Stomach (tissue), 9 donors: ENCODE measurements around the gene GRXCR2. TPM values are rescaled to one million over a fixed set of nuclear protein-coding genes. Genes with fewer than 3 reads are reported as not detected.

Source experiments
- DNase-seq, 2 donors: peaks; one replicate each; pipeline versions ENCODE4 v3.0.0 to v3.0.0-alpha.2; 2013 to 2019
- H3K27ac ChIP-seq, 5 donors: fragments of 200-600 bp in 4 of 5; sonication (generic) in 4 of 5; one replicate each; pipeline ENCODE4 v1.5.1; 2013 to 2019; ENCODE audit warnings: mild to moderate bottlenecking in 1 of 5, moderate library complexity in 1 of 5
- H3K27me3 ChIP-seq, 3 donors: fragments of 200-600 bp; sonication (generic); one replicate each; pipeline ENCODE4 v1.5.1; 2017 to 2019; ENCODE audit warnings: mixed run types in 1 of 3
- H3K36me3 ChIP-seq, 4 donors: fragments of 200-600 bp; sonication (generic); 1 replicate in 3 of 4; 2 replicates in 1 of 4; pipeline ENCODE4 v1.5.1; 2016 to 2019
- H3K4me1 ChIP-seq, 4 donors: fragments of 200-600 bp; sonication (generic); one replicate each; pipeline ENCODE4 v1.5.1; 2016 to 2019
- H3K4me3 ChIP-seq, 4 donors: fragments of 200-600 bp; sonication (generic) in 3 of 4; one replicate each; pipeline ENCODE4 v1.5.1; 2016 to 2019; ENCODE audit warnings: mild to moderate bottlenecking in 1 of 4
- H3K9me3 ChIP-seq, 4 donors: fragments of 200-600 bp; sonication (generic); one replicate each; pipeline ENCODE4 v1.5.1; 2016 to 2019
- EP300 ChIP-seq: sonication (generic); formaldehyde crosslinking; IDR thresholded peaks from one replicate; pipeline ENCODE4 v1.6.1; 2017; ENCODE audit warnings: antibody characterized with exemption
- POLR2A ChIP-seq, 4 donors: fragments of 450-650 bp; IDR thresholded peaks; one replicate each; pipeline ENCODE4 v1.6.1; 2016; ENCODE audit warnings: antibody characterized with exemption in 4 of 4, control low read depth in 2 of 4, mild to moderate bottlenecking in 1 of 4, moderate library complexity in 1 of 4
- POLR2AphosphoS5 ChIP-seq, 3 donors: sonication (generic); formaldehyde crosslinking; IDR thresholded peaks; one replicate each; pipeline ENCODE4 v1.6.1; 2016; ENCODE audit warnings: antibody characterized with exemption in 3 of 3
- WGBS, 5 donors: extraction: QIAGEN DNeasy Blood & Tissue Kit in 3 of 5; methylation state at CpG; one replicate each; pipeline versions ENCODE4 v1.1.5 to v1.1.7; 2013 to 2018; 5-methylcytosine and 5-hydroxymethylcytosine counted together
- intact Hi-C: fragments of 100-400 bp; cut with DNase I; formaldehyde crosslinking; loops from one replicate; pipeline ENCODE4 v1.15.1; 2023; ENCODE audit warnings: low total_unique reads
- polyA plus RNA-seq, 3 donors: library from polyadenylated mRNA; stranded (reverse); fragments of 200-250 nt; gene quantifications; one replicate each; pipeline ENCODE4 v1.2.3, GENCODE V29; 2013
- total RNA-seq, 5 donors: library from RNA; depleted of rRNA; stranded (reverse); fragments of >200 nt; gene quantifications; one replicate each; pipeline versions ENCODE4 v1.1.0 to v1.2.3, GENCODE V29; 2014 to 2016
- TF ChIP-seq, protein P1 (sequence below), 7 experiments: fragments of 450-650 bp in 4 of 7; fragments of 200-600 bp in 3 of 7; sonication (generic) in 3 of 7; IDR thresholded peaks; one replicate each; pipeline ENCODE4 v1.5.1; 2016 to 2019; ENCODE audit warnings: antibody characterized with exemption in 7 of 7, control low read depth in 2 of 7, mild to moderate bottlenecking in 1 of 7
- donor health status: healthy with polysubstance abuse.
- donor health status: Bipolar disorder and iron deficiency.
- donor health status: healthy.

GRXCR2 gene
- total and polyA plus RNA-seq, 8 donors: not detected

DNA sequence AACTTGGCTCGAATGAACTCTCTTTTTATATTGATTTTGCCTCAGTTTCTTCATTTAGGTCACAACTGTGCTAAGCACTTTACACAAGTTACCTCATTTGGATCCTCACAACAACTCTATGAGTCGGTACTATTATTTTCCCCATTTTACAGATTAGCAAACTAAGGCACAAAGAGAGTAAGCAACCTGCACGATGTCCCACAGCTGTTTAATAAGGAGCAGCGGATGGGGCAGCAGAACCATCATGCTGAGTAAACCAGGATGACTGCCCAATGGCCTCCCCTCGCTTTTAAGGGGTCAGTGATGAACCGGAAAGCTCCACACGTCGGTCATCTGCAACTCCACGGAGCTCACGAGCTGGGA is 38.3 kb downstream of the GRXCR2 start:
- Histone ChIP-seq H3K9me3 (no peaks in the 10 kb centered on the region), H3K27ac (peak overlapping the region; percentile 86 to 90 (median 86)), H3K36me3 (no peaks in the 10 kb centered on the region), H3K4me1 (peaks cover 7 to 60% (median 56%) of the 10 kb centered on the region in 4 donors), H3K27me3 (no peaks in the 10 kb centered on the region), H3K4me3 (peak overlapping the region; percentile 67 to 78 (median 71))
- intact Hi-C loops: no loop called here
- WGBS, 5 donors: 9 to 32% (median 14%) methylated on average over 4 to 10 of the region's 10 CpGs
- TF ChIP-seq, protein P1, sequence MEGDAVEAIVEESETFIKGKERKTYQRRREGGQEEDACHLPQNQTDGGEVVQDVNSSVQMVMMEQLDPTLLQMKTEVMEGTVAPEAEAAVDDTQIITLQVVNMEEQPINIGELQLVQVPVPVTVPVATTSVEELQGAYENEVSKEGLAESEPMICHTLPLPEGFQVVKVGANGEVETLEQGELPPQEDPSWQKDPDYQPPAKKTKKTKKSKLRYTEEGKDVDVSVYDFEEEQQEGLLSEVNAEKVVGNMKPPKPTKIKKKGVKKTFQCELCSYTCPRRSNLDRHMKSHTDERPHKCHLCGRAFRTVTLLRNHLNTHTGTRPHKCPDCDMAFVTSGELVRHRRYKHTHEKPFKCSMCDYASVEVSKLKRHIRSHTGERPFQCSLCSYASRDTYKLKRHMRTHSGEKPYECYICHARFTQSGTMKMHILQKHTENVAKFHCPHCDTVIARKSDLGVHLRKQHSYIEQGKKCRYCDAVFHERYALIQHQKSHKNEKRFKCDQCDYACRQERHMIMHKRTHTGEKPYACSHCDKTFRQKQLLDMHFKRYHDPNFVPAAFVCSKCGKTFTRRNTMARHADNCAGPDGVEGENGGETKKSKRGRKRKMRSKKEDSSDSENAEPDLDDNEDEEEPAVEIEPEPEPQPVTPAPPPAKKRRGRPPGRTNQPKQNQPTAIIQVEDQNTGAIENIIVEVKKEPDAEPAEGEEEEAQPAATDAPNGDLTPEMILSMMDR (IDR thresholded peaks at IDR 0.05): no peak
- TF ChIP-seq POLR2AphosphoS5 (IDR thresholded peaks at IDR 0.05): no peak
- TF ChIP-seq POLR2A (IDR thresholded peaks at IDR 0.05): no peak
- no peak for TF ChIP-seq EP300
- no peak for DNase-seq

DNA sequence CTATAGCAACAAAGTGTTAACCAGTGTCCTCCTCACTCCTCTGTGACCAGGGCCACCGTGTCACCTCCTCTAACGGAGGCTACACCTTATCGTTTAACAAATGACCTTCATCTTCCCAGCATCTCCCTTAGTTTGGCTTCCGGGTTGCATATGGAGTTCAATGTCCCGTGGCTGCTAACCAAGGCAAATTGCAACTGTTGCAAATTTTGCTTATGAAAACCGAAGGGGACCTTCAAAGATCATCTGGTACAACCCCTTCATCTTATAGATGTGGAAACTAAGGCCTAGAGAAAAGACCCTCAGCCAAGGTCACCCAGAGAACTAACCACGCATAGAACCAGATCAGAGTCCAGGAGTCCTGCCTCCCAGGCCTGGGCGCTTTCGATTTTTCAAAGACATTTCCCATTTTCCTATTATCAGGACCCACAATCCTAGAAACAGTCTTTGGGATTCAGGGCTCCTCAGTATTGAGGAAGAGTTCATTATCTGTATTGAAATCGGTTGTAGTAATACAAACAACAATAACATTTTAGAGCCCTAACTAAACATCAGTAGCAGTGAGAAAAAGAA is 39.1 kb downstream of the GRXCR2 start:
- Histone ChIP-seq H3K4me3 (peak overlapping the region; percentile 67 to 78 (median 71)), H3K27ac (peak overlapping the region in 4 of 5 donors; percentile 86 to 90 (median 86)), H3K27me3 (no peaks in the 10 kb centered on the region), H3K9me3 (no peaks in the 10 kb centered on the region), H3K36me3 (no peaks in the 10 kb centered on the region), H3K4me1 (peaks cover 7 to 67% (median 59%) of the 10 kb centered on the region in 4 donors)
- TF ChIP-seq POLR2AphosphoS5 (IDR thresholded peaks at IDR 0.05) (no peak), POLR2A (IDR thresholded peaks at IDR 0.05) (no peak), EP300 (no peak)
- TF ChIP-seq, protein P1 (IDR thresholded peaks at IDR 0.05): no peak
- intact Hi-C loops: no loop called here
- no peak for DNase-seq
- 29 to 50% (median 47%) methylated on average over 10 of the region's 10 CpGs for WGBS, 5 donors

DNA sequence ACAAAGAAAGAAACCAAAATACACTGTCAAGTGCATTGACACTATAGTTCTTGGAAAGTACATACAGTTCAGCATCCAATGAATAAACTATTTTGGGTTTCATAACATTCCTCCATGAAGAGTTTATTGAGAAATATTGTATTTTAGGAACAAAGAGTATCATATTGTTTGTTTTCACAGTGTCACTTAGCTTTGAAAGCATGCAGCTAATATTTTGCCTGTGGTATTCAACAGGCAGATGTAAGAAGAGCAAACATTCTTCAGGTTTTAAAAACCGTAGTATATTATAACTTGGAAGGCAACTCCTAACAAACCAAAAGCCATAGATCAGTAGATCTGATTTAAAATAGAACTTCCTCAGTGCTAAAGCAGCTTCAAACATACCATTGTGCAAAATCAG is 42.2 kb downstream of the GRXCR2 start:
- H3K4me3 ChIP-seq: no peak overlapping the region
- intact Hi-C loops: no loop called here
- H3K4me1 ChIP-seq: peaks cover 1 to 67% (median 52%) of the 10 kb centered on the region in 4 donors
- no peak for DNase-seq
- TF ChIP-seq POLR2AphosphoS5 (IDR thresholded peaks at IDR 0.05) (no peak), POLR2A (IDR thresholded peaks at IDR 0.05) (no peak), EP300 (no peak)
- TF ChIP-seq, protein P1 (IDR thresholded peaks at IDR 0.05): no peak
- WGBS, 5 donors: 15 to 26% (median 17%) methylated on average over 1 of the region's 1 CpG
- H3K27me3 ChIP-seq: no peaks in the 10 kb centered on the region
- peak overlapping the region in 2 of 5 donors; percentile 3 to 15 for H3K27ac ChIP-seq
- H3K36me3 ChIP-seq: no peaks in the 10 kb centered on the region
- no peaks in the 10 kb centered on the region for H3K9me3 ChIP-seq

DNA sequence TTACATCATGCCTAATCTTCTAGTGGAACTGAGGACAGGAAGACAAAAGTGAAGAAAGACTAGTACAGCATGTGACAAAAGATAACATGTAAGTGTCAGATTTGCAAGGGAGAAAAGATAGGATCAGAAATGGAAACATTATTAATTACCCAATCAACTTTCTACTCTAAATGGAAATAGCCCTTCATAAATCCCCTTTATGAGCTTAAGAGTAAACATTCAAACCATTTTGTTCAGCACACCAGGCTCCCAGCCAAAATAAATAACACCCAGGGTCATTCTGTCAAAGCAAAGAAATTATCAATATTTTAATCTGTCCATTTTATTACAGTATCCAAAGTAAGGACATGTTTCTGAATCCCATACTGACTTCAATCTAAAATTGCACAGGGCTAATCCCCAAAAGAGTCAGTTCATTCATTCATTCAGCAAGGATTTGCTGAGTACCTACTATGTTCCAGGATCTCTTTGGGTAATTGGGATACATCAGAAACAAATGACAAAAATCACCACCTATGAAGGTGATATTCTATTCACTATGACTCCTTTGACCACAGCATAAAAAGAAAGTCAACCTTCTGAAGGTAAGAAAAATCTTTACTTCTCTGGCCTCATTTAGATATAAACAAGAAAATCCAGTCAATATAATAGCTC is 43.0 kb downstream of the GRXCR2 start:
- TF ChIP-seq, protein P1 (IDR thresholded peaks at IDR 0.05): no peak
- no peak for TF ChIP-seq POLR2AphosphoS5 (IDR thresholded peaks at IDR 0.05)
- peak overlapping the region in 3 of 5 donors; percentile 3 to 56 (median 15) for H3K27ac ChIP-seq
- no peaks in the 10 kb centered on the region for H3K27me3 ChIP-seq
- no peaks in the 10 kb centered on the region for H3K36me3 ChIP-seq
- H3K4me1 ChIP-seq: peaks cover 0 to 71% (median 51%) of the 10 kb centered on the region in 4 donors
- H3K4me3 ChIP-seq: no peak overlapping the region
- no peaks in the 10 kb centered on the region for H3K9me3 ChIP-seq
- DNase-seq: peak in 1 of 2 donors; percentile 65
- intact Hi-C loops: no loop called here
